Spleen (tissue), 11 donors: Measurements from ENCODE around the gene TDRD1. TPM values are rescaled to one million over a fixed set of nuclear protein-coding genes. Genes with fewer than 3 reads are reported as not detected.

ENCODE experiments used
- DNase-seq: peaks from one replicate; pipeline ENCODE4 v3.0.0-alpha.2; 2020
- H3K27ac ChIP-seq, 8 donors: fragments of 200-600 bp; sonication (generic) in 7 of 8; 1 replicate in 4 of 8; 2 replicates in 4 of 8; pipeline versions ENCODE4 v1.5.0 to v1.8.0; 2016 to 2021; ENCODE audit warnings: inconsistent platforms in 4 of 8, mild to moderate bottlenecking in 4 of 8, moderate library complexity in 1 of 8
- H3K27me3 ChIP-seq, 7 donors: fragments of 200-600 bp; sonication (generic) in 6 of 7; replicated peaks in 1 of 7; 1 replicate in 4 of 7; 2 replicates in 3 of 7; pipeline versions ENCODE4 v1.5.0 to v1.8.0; 2016 to 2021; ENCODE audit warnings: inconsistent platforms in 3 of 7, mild to moderate bottlenecking in 1 of 7
- H3K36me3 ChIP-seq, 6 donors: fragments of 200-600 bp; sonication (generic) in 5 of 6; 1 replicate in 4 of 6; 2 replicates in 2 of 6; pipeline versions ENCODE4 v1.5.0 to v1.8.0; 2016 to 2021; ENCODE audit warnings: inconsistent platforms in 2 of 6
- H3K4me1 ChIP-seq, 6 donors: fragments of 200-600 bp; sonication (generic) in 5 of 6; 1 replicate in 3 of 6; 2 replicates in 3 of 6; pipeline versions ENCODE4 v1.5.0 to v1.8.0; 2016 to 2021; ENCODE audit warnings: inconsistent platforms in 3 of 6
- H3K4me3 ChIP-seq, 8 donors: fragments of 200-600 bp; sonication (generic) in 7 of 8; 1 replicate in 4 of 8; 2 replicates in 4 of 8; pipeline versions ENCODE4 v1.5.0 to v1.8.0; 2016 to 2021; ENCODE audit warnings: inconsistent platforms in 4 of 8, mild to moderate bottlenecking in 4 of 8, moderate library complexity in 2 of 8
- H3K9me3 ChIP-seq, 8 donors: fragments of 200-600 bp; sonication (generic) in 7 of 8; 1 replicate in 4 of 8; 2 replicates in 4 of 8; pipeline versions ENCODE4 v1.5.0 to v1.8.0; 2016 to 2021; ENCODE audit warnings: inconsistent platforms in 4 of 8
- POLR2A ChIP-seq, 3 donors: fragments of 450-650 bp; IDR thresholded peaks; one replicate each; pipeline ENCODE4 v1.5.1; 2017; ENCODE audit warnings: antibody characterized with exemption in 3 of 3, mild to moderate bottlenecking in 1 of 3
- POLR2AphosphoS5 ChIP-seq, 3 donors: sonication (generic); formaldehyde crosslinking; IDR thresholded peaks; one replicate each; pipeline ENCODE4 v1.5.1; 2017; ENCODE audit warnings: antibody characterized with exemption in 3 of 3
- WGBS, 5 donors: extraction: QIAGEN DNeasy Blood & Tissue Kit in 3 of 5; methylation state at CpG; one replicate each; pipeline versions ENCODE4 v1.1.5 to v1.1.7; 2013 to 2018; 5-methylcytosine and 5-hydroxymethylcytosine counted together
- intact Hi-C: fragments of 100-400 bp; cut with DNase I; formaldehyde crosslinking; loops from one replicate; pipeline ENCODE4 v1.15.0; 2023; ENCODE audit warnings: low total_unique reads
- polyA plus RNA-seq, 3 donors: library from polyadenylated mRNA; stranded (reverse); fragments of 200-250 nt; gene quantifications; one replicate each; pipeline ENCODE4 v1.2.1, GENCODE V29; 2013
- small RNA-seq, 4 donors: library from RNA; depleted of rRNA; stranded (forward); fragments of <200 nt; gene quantifications; one replicate each; pipeline ENCODE3, GENCODE V24; 2016
- total RNA-seq, 7 donors: library from RNA; depleted of rRNA in 3 of 7; stranded (reverse); fragments of >200 nt in 3 of 7; fragmentation: NEBNext Ultra II Directional in 4 of 7; extraction: Animal tissue kit (Norgen Biotek cat#: 25700) in 4 of 7; gene quantifications; one replicate each; pipeline versions ENCODE4 v1.1.0 to v1.2.1, GENCODE V29; 2016 to 2021
- TF ChIP-seq, protein P1 (sequence below), 11 experiments: fragments of 200-600 bp in 7 of 11; fragments of 450-650 bp in 4 of 11; sonication (generic) in 4 of 11; IDR thresholded peaks in 8 of 11; conservative IDR thresholded peaks in 3 of 11; 1 replicate in 7 of 11; 2 replicates in 4 of 11; pipeline versions ENCODE4 v1.4.0 to v1.8.0; 2016 to 2021; ENCODE audit warnings: antibody characterized with exemption in 11 of 11, inconsistent platforms in 4 of 11, mild to moderate bottlenecking in 1 of 11
- donor health status: healthy with polysubstance abuse.
- donor health status: DM: no; HTN: no; CAD: no; lungs with moderate emphysema.
- donor health status: DM: no; HTN: no; CAD: no.
- donor health status: Bipolar disorder and iron deficiency.
- donor health status: healthy.
- donor health status: DM: no; HTN: no; CAD: no.
- donor health status: DM: yes; HTN: yes; CAD: no.

The TDRD1 gene
- total and polyA plus RNA-seq, 10 donors = 0.02 to 3.9 (median 0.92) TPM

DNA sequence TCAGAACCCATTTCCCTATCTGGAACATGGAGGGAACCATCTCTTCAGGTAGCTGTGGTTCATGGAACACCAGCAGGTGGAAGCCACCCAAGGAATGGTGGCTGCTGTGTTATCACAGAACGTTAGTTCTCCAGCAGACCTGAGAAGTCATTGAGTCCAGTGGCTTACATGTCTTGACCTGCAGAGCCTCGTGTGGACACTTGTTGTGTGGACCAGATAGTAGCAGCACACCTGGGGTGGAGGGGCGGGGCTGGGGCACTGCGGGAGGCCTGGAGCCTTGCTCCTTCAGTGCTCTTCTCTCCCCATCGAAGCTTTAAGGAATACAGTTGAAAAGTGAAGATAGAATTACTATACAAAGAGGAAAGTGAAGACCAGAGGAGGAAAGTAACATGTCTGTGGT is 102.3 kb downstream of the TDRD1 start:
- H3K4me3 ChIP-seq = no peak overlapping the region
- H3K9me3 ChIP-seq = no peaks in the 10 kb centered on the region
- peaks cover 0 to 8% (median 4%) of the 10 kb centered on the region in 6 donors for H3K4me1 ChIP-seq
- intact Hi-C loops = no loop called here
- WGBS, 5 donors = 70 to 90% (median 78%) methylated on average over 4 to 5 of the region's 5 CpGs
- TF ChIP-seq, protein P1, sequence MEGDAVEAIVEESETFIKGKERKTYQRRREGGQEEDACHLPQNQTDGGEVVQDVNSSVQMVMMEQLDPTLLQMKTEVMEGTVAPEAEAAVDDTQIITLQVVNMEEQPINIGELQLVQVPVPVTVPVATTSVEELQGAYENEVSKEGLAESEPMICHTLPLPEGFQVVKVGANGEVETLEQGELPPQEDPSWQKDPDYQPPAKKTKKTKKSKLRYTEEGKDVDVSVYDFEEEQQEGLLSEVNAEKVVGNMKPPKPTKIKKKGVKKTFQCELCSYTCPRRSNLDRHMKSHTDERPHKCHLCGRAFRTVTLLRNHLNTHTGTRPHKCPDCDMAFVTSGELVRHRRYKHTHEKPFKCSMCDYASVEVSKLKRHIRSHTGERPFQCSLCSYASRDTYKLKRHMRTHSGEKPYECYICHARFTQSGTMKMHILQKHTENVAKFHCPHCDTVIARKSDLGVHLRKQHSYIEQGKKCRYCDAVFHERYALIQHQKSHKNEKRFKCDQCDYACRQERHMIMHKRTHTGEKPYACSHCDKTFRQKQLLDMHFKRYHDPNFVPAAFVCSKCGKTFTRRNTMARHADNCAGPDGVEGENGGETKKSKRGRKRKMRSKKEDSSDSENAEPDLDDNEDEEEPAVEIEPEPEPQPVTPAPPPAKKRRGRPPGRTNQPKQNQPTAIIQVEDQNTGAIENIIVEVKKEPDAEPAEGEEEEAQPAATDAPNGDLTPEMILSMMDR (IDR thresholded peaks at IDR 0.05 in 8 of 11, conservative IDR thresholded peaks at IDR 0.05 in 3 of 11) = no peak
- TF ChIP-seq POLR2A (IDR thresholded peaks at IDR 0.05) (no peak), POLR2AphosphoS5 (IDR thresholded peaks at IDR 0.05) (no peak)
- H3K27ac ChIP-seq = no peak overlapping the region
- H3K27me3 ChIP-seq = peaks cover 0 to 13% (median 0%) of the 10 kb centered on the region in 7 donors
- DNase-seq = peak; percentile 62
- H3K36me3 ChIP-seq = no peaks in the 10 kb centered on the region

Small RNA genes lying within 50 kb of the gene (small RNA-seq; reads per million reads assigned to genes)
- 0 reads per million in 4 donors for gene RF02277

Other genes with a start within 250 kb of the TDRD1 start
- gene ADRB1, start 135.5 kb upstream of the TDRD1 start, total RNA-seq = 1 to 10 TPM; 1.5 to 4.8 (median 3.0) TPM
- under 1 TPM; 0.47 to 0.83 (median 0.50) TPM for gene ADRB1, start 135.5 kb upstream of the TDRD1 start, polyA plus RNA-seq
- gene CCDC186, start 5.2 kb upstream of the TDRD1 start, total RNA-seq = 10 to 100 TPM; 25.8 to 48.6 (median 37.4) TPM
- 1 to 10 TPM; 3.0 to 4.8 (median 4.8) TPM for gene CCDC186, start 5.2 kb upstream of the TDRD1 start, polyA plus RNA-seq
- gene VWA2, start 59.9 kb downstream of the TDRD1 start, total RNA-seq = 1 to 10 TPM in 4 of 7 donors, under 1 TPM in 2, not detected in 1; 0.46 to 1.9 (median 1.3) TPM
- gene VWA2, start 59.9 kb downstream of the TDRD1 start, polyA plus RNA-seq = under 1 TPM; 0.02 to 0.22 (median 0.07) TPM
- gene AFAP1L2, start 225.1 kb downstream of the TDRD1 start, total RNA-seq = 100 to 1,000 TPM; 119 to 273 (median 191) TPM
- gene AFAP1L2, start 225.1 kb downstream of the TDRD1 start, polyA plus RNA-seq = 10 to 100 TPM; 18.3 to 71.5 (median 19.3) TPM